Astrocyte (in vitro differentiated cells and primary cell): ENCODE data around the gene EOLA1.

Experiments
- EZH2 ChIP-seq: IDR thresholded peaks from 2 replicates; pipeline ENCODE4 v1.6.1; 2012; ENCODE audit warnings: mild to moderate bottlenecking, low read length, inconsistent platforms; ENCODE audit not compliant: insufficient read depth
- TF ChIP-seq, protein P1 (sequence below): IDR thresholded peaks from 2 replicates; pipeline ENCODE4 v1.5.1; 2011; ENCODE audit warnings: low read depth, mild to moderate bottlenecking, inconsistent platforms, low read length, moderate library complexity; ENCODE audit not compliant: insufficient read depth

DNA sequence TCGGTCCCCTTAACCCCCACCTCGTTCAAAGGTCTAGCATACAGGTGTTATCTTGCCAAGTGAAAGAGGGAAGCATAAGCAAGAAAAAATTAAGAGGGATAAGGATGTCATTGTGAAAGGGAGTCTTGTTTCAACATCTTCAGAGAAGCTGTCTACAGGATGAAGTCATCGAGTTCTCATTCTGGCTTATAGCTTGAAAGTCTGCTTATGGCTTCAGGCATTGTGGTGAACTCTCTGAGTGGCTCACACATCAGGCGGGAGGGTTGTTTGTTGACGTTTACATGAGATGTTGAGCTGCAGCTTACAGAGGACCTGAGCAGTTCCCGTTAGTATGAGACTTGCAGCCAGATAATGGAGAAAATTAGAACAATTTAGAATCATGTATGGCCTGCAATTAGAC, 29.9 kb downstream of the EOLA1 start:
- TF ChIP-seq, protein P1, sequence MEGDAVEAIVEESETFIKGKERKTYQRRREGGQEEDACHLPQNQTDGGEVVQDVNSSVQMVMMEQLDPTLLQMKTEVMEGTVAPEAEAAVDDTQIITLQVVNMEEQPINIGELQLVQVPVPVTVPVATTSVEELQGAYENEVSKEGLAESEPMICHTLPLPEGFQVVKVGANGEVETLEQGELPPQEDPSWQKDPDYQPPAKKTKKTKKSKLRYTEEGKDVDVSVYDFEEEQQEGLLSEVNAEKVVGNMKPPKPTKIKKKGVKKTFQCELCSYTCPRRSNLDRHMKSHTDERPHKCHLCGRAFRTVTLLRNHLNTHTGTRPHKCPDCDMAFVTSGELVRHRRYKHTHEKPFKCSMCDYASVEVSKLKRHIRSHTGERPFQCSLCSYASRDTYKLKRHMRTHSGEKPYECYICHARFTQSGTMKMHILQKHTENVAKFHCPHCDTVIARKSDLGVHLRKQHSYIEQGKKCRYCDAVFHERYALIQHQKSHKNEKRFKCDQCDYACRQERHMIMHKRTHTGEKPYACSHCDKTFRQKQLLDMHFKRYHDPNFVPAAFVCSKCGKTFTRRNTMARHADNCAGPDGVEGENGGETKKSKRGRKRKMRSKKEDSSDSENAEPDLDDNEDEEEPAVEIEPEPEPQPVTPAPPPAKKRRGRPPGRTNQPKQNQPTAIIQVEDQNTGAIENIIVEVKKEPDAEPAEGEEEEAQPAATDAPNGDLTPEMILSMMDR: no peak
- no peak for TF ChIP-seq EZH2
